NCI-H1930 (cell line): Measurements from ENCODE around the gene RPL7A.
"Not testable (repeated sequence)": the region's sequence is repeated elsewhere in the genome, so short reads cannot be mapped to it uniquely, and the experiment has no call there.

Experiments used
- DNase-seq, 2 experiments: peaks; one replicate each; lab custom pipeline; 2025; lab: John Stamatoyannopoulos, UW

RPL7A gene

DNA sequence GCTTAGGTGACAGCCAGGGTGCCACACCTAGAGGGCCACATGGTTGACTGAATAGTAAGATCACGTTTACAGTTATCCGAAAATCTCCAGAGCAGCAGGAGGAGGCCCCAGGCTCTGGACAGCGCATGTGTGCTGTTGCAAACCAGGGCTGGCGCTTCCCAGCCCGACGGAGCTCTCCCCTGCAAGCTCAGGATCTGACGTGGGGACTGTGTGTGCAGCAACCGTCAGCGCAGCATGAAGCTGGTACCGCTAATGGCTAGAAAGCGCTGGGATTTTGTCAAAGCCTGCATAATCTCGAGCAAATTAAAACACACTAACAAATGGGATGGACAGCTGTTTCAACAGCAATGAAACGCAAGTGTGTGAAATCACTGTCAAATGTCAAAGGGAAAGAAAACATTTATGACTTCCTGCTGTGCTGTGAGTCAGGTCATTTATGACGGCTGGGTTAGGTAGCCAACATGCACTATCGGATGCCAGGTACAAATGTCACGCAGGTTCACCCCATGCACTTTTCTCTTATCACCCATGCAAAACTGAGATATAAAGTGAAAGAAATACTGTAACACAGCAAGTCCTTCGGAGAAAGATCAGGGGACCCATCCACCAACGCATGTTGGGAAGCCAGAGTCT lies 20.3 kb downstream of the RPL7A start:
- DNase-seq = peak in 1 of 2 experiments; percentile 28

DNA sequence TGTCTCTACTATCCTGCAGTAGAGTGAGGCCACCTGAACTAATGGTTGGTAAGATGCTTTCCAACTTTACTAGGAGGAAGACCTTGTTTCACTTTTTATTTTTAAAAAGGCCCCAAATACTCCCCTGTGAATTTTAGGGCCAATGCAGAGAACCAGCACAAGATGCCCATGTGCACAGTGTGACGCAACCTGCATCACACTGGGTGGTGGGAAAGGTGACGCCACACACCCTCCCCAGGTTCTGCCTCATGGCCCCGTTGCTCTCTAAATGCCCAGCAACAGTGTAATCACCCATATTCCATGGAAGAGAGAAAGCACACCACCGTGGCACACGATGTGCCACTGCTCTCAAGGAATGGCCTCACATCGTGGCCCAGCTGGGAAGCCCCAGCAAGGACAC lies 21.4 kb downstream of the RPL7A start:
- DNase-seq = no peak

DNA sequence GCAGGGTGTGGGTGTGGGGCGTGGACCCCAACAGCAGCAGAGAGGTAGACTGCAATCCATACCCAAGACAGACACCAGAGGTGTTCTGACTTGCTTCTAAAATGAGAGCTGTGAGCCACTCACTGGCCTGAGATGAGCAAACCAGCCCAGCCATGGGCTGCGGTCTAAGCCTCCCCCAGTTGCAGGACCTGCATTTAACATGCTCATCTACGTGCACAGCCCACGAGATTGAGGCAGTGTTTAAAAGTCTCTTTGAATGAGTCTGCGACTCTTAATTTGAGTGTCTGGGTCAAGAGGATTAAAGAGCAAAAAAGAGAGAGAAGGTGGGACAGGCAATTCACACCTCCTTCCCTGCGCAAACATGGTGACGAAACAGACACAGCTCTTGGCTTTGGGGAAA lies 21.9 kb downstream of the RPL7A start:
- DNase-seq = no peak

DNA sequence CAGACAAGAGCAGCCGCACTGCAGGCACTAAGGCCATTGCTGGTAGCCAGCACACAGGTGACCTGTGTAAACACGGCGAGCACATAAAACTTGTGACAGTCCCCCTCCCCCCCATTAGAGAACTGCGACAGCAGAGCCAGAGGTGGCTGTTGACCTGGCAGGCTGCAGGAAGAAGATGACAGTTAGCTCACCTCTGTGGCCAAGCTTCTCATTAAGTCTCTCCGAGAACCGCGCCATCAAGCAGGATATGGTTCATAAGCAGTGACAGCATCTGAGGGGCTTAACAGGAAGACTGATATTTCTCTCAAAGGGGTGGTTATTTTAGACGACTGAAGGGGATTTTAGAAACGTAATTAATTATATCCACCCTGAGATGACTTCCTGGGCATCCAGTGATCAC lies 22.7 kb downstream of the RPL7A start:
- no peak for DNase-seq

DNA sequence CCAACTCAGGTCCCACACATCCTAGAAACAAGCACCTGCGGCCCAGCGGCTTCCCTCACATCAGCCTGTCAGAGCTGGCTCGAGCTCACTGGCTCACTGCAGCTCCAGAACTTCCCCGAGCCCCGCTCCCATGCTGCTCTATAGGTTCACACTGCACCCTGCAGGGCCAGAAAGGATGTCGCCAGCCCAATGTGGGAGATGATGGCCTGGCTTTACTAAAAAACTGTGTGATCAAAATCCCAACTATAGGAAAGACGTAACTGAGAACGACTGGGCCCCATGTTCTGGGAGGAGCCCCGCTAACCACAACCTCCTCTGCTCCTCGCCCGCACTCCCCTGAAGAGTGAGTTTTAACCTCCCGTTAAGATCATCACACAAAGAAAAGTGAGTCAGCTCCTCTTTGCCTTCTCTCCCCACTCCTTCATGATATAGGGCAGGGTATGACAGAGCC lies 23.3 kb downstream of the RPL7A start:
- DNase-seq = no peak

DNA sequence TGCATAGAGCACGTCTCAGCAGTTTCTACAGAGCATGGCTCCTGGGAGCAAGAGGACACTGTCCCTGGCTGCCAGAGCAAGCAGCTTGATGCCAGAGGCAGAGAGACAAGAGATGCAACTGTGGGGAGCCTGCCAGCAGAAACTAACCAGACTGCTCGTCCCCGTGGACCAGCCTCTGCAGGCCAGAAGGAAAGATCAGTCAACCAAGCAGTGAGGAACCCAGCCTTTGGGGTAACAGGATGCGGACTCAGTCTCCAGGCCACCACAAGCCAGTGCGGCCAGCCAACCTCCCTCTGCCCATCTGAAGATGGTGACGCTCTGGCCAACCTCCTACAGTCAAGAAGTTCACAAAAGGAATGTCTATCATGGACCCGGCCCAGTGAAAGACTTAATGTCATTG lies 24.1 kb downstream of the RPL7A start:
- DNase-seq = no peak

DNA sequence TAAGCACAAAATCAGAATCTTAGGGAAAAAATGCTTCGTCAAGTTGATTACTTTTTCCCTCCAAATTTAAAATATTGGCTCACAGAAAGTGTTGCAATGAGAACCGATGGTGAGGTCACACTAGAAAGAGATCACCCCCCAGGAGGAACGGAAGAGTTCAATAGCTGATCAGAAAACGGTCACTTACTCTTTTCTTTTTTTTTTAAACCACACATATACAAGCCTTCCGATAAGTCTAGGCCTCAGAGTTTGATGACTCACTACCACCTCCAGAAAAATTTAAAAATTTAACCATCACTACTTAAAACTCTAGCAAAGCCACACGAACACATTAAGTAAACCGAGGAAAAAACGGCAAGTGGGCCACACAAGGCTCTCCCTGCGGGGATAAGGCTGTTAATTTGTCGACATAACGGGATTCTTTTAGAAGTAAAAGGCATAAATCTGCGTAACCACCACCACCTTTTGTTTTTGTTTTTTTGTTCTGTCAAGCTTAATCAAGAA lies 26.6 kb downstream of the RPL7A start:
- no peak for DNase-seq

DNA sequence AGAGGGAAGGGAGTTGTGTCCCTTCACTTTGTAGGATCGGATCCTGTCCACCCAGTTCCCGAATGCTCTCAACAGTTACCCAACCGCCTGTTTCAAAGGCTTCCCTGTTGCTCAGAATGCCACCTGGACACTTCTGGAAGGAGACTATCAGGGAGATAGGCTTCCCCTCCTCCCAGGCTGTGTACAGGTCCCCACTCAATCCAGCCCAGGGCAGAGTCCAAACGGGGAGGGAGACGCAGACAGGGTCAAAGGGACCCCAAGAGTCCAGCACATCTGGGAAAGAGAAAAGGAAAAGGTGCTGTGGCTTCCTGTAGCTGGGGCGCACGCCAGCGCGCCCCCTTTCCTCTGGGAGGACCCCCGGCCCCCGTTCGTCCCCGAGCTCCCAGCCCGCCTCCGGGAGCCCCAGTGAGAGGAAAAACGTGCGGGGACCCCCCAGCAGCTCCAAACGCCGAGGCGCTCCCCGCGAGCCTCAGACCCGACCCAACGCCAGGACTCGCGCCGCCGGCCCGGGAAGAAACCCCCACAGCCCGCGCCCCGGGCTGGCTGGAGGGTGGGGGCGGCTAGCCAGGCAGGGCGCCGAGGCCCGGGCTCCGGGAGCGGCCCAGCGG lies 27.2 kb downstream of the RPL7A start:
- no peak for DNase-seq

DNA sequence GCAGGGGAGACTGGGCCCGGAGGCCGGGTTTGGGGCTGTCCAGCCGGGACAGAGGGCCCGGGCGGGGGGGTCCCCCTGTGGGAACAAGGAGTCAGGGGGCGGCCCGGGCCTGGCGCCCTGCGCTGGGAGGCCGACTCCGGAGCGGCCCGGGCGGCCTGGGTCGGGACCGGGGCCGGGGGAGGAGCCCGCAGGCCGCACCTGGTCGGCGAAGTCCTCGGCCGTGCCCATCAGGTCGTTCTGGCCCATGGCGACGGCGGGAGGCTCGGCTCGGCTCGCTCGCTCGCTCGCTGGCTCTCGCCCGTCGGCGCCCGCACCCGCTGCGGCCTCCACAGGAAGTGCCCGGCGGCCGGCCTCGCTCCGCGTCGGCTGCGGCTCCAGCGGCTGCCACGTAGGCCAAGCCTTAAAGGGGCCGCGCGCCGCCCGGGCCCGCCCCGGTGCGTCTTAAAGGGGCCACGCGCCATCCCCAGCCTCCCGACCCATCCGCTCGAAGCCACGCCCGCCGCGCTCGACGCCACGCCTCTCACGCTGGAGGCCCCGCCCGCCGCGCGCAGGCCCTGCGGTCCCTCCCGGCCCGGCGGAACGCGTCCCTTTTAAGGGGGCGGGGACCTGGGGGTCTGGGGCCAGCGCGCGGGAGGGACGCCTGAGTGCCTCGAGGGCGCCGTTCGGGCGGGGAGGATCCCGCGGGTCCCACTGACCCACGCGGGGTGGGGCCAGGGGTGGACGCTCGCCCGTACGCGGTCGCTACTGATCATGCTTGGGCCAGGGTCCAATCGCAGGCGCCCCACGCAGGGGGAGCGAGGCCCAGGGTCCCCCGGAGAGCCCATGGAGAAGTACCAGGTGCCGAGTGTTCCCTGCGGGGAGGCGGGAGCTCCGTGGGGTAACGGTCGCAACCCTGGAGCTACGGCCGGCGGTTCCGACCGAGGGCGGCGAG lies 28.0 kb downstream of the RPL7A start, which contains the start of the genes STKLD1 and SURF4:
STKLD1 (plus strand) TSS at position 643 of the 931 bp plus-strand sequence; CDS start at position 751, 108 bp downstream.
SURF4 (minus strand) TSS at position 337 of the 931 bp plus-strand sequence; CDS start at position 246, 91 bp downstream.
- peak; percentile 90 to 95 for DNase-seq

DNA sequence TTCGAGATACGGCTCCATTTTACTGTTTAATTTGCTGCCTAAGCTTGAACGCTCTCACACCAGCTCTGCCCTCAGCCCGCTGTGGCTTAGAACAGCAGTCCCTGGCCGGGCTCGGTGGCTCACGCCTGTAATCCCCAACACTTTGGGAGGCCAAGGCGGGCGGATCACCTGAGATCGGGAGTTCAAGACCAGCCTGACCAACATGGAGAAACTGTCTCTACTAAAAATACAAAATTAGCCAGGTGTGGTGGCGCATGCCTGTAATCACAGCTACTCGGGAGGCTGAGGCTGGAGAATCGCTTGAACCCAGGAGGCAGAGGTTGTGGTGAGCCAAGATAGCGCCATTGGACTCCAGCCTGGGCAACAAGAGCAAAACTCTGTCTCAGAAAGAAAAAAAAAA lies 29.3 kb downstream of the RPL7A start:
- not testable (repeated sequence) for DNase-seq

DNA sequence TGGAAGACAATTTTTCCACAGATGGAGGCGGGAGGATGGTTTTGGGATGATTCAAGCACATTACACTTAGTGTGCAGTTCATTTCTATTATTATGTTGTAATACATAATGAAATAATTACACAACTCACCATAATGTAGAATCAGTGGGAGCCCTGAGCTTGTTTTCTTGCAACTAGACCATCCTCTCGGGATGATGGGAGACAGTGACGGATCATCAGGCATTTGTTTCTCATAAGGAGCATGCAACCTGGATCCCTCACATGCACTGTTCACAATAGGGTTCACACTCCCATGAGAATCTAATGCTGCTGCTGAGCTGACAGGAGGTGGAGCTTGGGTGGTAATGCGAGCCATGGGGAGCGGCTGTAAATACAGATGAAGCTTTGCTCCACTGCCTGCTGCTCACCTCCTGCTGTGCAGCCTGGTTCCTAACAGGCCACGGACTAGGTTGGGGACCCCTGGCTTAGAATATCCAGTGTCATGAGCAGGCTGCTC lies 29.8 kb downstream of the RPL7A start:
- DNase-seq = no peak

DNA sequence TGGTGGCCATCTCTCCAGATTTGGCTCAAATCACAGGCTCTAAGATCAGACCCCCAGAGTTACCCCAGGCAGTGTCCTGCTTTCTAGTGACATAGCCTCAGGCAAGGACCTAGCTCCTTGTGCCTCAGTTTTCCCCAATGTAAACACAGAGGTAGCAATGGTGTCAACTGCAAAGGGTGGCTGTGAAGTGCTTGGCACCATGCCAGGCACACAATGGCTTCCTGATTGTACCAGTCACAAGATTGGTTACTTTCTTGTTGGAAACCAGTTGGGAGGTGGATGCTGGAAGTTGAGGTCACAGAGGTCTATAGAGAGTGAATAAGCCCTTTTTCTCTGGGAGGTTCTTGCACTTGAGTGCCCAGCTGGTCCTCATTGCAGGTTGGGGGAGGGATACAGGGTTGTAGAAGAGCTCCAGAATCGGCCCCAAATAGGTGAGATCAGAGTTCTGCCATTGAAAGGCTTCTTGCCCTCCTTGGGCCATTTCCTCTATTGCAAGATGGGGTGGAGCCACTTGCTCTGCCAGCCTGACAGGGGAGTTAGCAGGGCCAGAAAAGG lies 30.5 kb downstream of the RPL7A start:
- DNase-seq = no peak

DNA sequence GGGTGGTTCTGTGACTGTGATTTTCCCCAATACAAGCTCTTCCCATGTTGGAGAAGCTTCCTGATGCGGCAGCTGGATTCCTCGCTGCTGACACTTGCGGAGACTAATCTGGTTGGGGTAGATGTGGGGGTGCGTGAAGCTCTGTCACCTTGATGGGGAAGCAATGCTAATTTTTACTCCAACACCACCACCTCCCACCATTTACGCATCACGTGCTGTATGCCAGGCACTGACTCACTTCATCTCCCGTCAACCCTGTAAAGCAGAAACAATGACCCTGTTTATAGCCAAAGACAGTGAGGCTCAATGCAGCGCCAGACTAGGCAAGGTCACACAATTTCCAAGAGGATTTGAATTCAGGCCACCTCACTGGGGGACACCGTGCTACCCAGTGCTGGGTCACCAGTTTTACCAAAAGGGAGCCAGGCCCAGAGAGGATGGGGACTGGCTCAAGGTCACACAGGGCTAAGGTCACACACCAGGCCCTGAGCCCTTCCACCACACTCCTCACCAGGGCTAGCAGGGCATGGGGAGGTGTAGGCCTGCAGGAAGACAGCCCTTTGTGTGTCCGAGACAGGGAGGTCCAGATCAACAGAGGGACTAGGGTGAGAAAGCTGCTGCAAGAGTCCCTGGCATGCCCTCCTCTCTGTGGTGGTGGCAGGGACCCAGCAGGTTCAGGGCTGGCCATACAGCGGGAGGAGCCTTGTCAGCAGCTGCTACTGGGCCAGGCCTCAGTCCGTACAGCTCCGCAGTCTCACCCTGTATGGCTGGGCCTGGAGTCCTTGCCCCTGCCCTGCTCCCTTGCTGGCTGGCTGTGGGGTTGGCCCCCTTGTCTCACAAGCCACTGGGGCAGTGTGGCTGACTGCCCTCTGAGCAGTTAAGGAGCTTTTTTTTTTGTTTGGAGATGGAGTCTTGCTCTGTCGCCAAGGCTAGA lies 31.4 kb downstream of the RPL7A start:
- DNase-seq = no peak

DNA sequence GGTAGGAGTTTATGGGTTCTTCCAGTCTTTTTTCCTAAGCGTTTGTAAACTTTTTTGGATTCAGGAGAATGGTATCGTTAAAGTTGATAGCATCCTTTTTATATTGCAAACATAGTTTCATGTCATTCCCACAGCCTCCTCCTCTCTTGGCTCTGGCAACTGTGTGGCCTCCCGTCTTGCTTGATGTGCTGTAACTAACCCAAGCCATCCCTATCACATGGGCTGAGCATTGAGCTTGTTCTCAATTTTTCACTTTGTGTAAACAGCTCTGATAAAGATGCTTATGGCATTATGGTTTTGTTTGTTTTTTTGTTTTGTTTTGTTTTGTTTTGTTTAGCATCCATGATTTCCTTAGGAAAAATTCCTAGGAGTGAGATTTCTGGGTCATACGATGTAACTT lies 32.7 kb downstream of the RPL7A start:
- DNase-seq = no peak

DNA sequence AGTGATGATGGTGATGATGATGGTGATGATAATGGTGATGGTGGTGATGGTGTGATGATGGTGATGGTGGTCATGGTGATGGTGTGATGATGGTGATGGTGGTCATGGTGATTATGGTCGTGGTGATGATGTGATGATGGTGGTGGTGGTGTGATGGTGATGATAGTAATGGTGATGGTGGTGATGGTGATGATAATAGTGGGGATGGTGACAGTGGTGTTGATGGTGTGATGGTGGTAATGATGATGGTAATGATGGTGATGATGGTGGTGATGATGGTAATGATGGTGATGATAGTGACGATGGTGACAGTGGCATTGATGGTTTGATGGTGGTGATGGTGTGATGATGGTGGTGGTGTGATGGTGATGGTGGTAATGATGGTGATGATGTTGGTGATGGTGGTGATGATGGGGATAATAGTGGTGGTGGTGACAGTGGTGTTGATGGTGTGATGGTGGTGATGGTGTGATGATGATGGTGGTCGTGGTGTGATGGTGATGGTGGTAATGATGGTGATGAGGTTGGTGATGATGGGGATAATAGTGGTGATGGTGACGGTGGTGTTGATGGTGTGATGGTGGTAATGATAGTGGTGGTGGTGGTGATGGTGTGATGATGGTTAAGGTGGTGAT lies 34.6 kb downstream of the RPL7A start:
- DNase-seq = no peak

DNA sequence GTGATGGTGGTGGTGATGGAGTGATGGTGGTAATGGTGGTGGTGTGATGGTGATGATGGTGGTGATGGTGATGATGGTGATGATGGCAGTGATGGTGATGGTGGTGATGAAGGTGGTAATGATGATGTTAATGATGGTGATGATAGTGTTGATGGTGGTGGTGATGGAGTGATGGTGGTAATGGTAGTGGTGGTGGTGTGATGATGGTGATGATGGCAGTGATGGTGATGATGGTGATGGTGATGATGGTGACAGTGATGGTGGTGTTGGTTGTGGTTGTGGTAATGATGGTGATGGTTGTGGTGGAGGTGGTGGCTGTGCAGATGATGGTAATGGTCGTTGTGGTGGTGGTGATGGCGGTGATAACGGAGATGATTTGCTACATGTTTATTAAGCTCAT lies 35.4 kb downstream of the RPL7A start:
- DNase-seq = no peak

DNA sequence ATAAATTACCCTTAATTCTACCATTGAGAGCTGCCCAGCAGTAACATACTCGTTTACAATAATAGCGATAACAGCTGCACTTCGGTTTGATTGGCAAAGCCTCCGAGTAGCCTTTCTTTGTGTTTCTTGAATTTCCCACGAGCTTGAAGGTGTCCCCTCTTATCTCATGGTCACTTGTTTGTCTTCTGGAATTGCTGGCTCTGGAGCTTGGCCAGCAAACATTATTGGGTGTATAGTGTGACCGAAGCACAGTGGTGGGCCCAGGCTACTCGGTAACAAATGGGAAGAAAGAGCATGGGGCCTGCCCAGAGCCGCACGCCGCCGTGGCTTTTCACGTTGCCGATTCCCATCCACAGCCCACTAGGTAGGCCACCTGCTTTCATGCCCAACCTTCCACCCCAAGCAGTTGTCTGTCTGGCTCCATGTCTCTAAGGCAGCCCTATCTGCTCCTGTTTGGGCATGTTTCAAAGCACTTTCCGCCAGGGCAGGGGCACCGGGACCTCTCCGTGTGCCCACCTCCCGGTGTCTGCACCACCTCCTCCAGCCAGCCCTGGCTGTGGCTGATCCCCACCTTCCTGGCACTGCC lies 36.8 kb downstream of the RPL7A start:
- no peak for DNase-seq

DNA sequence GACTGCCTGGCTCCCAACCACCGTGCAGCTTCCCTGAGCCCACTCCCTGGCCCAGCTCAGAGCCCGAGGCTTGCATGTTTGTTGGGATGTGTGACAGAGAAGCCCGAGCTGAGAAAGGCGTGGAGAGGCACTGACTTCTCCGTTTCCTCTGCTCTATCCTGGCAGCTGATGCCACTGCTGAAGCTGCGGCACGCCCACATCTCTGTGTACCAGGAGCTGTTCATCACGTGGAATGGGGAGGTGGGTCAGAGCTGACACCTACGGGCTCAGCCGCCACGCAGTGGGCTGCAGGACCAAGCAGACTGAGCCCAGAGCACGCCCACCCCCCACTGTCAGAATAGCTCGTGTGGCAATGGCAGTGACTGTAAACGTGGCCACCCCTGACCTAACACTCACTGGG lies 37.4 kb downstream of the RPL7A start:
- no peak for DNase-seq

DNA sequence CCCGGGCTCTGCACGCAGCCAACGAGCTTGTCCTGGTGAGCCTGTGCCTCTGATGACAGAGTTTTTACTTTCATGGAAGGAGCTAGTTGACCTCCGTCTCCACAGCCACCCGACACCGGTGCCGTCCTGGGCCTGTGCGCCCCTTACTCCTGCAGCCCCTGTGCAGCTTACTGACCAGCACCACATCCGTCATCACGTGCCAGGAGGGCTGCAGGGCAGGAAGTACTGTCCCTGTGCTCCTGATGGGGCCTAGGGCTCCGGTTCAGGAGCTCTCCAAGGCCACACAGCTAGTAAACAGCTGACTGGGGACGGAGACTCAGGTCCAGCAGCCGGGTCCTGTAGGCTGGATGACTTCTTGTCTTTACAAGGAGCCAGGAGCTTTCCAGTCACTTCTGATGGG lies 38.3 kb downstream of the RPL7A start:
- no peak for DNase-seq

DNA sequence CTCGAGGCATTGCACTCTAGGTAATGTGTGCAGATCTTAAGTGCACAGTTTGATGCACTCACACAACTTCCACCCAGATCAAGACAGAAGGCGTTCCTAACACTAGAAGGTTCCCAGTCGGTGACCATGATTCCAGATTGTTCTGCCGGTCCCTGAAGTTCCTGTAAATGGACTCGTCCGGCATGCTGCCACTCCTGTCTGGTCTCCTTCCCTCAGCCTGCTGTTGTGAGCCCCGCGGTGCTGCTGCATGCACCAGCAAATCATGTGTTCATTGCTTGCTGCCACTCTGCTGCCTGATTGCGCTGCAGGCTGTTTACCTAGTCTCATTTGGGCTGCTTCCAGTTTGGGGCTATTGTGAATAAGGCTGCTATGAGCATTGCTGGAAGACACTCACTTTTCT lies 39.7 kb downstream of the RPL7A start:
- no peak for DNase-seq
